DOHH2 (cell line): ENCODE measurements around the gene NFATC4.

Experiments used
- H3F3A ChIP-seq: fragments of 200-600 bp; sonication (generic), shearing (Covaris generic); 2 replicates; pipeline ENCODE4 v1.6.0; 2016; ENCODE audit warnings: antibody characterized with exemption, mild to moderate bottlenecking; ENCODE audit not compliant: control insufficient read depth, insufficient read depth
- H3K27ac ChIP-seq: fragments of 200-600 bp; sonication (generic); 2 replicates; pipeline ENCODE4 v1.5.1; 2014; ENCODE audit warnings: low read depth, mild to moderate bottlenecking, low read length, moderate library complexity
- H3K27me3 ChIP-seq: fragments of 200-600 bp; sonication (generic); 2 replicates; pipeline ENCODE4 v1.6.1; 2014; ENCODE audit warnings: mild to moderate bottlenecking, low read length, mixed read lengths; ENCODE audit not compliant: control insufficient read depth
- H3K36me3 ChIP-seq: fragments of 200-600 bp; sonication (generic); 2 replicates; pipeline ENCODE4 v1.6.1; 2014; ENCODE audit warnings: mild to moderate bottlenecking, low read length, moderate library complexity, mixed read lengths; ENCODE audit not compliant: control insufficient read depth
- H3K4me1 ChIP-seq: fragments of 200-600 bp; sonication (generic); 2 replicates; pipeline ENCODE4 v1.6.1; 2014; ENCODE audit warnings: mild to moderate bottlenecking, low read length, mixed read lengths; ENCODE audit not compliant: control insufficient read depth
- H3K4me2 ChIP-seq: fragments of 200-600 bp; sonication (generic); 2 replicates; pipeline ENCODE4 v1.6.0; 2014; ENCODE audit warnings: mild to moderate bottlenecking, low read length, moderate library complexity
- H3K4me3 ChIP-seq: fragments of 200-600 bp; sonication (generic); 2 replicates; pipeline ENCODE4 v1.5.1; 2014; ENCODE audit warnings: mild to moderate bottlenecking, low read length, mixed read lengths
- H3K79me2 ChIP-seq: fragments of 200-600 bp; sonication (generic); 2 replicates; pipeline ENCODE4 v1.6.1; 2014; ENCODE audit warnings: mild to moderate bottlenecking, low read length, mixed read lengths; ENCODE audit not compliant: control insufficient read depth
- H3K9me2 ChIP-seq: fragments of 200-600 bp; sonication (generic); replicated peaks from 2 replicates; pipeline ENCODE4 v1.6.1; 2014; ENCODE audit warnings: mild to moderate bottlenecking, low read length, mixed read lengths; ENCODE audit not compliant: control insufficient read depth
- H3K9me3 ChIP-seq: fragments of 200-600 bp; sonication (generic); 2 replicates; pipeline ENCODE4 v1.6.1; 2014; ENCODE audit warnings: antibody characterized with exemption, low read length, mixed read lengths; ENCODE audit not compliant: control insufficient read depth, insufficient read depth
- H4K20me1 ChIP-seq: fragments of 200-600 bp; sonication (generic); 2 replicates; pipeline ENCODE4 v1.6.0; 2014; ENCODE audit warnings: low read depth, mild to moderate bottlenecking, antibody characterized with exemption, low read length, moderate library complexity; ENCODE audit not compliant: control insufficient read depth, insufficient read depth
- CTCF ChIP-seq: fragments of 200-600 bp; sonication (generic); IDR thresholded peaks from one replicate; pipeline ENCODE4 v1.5.1; 2014; ENCODE audit warnings: antibody characterized with exemption, mild to moderate bottlenecking, low read depth, low read length; ENCODE audit not compliant: poor library complexity, severe bottlenecking
- EZH2phosphoT487 ChIP-seq: fragments of 200-600 bp; sonication (generic); IDR thresholded peaks from 2 replicates; pipeline ENCODE4 v1.6.1; 2017; ENCODE audit warnings: borderline replicate concordance, mild to moderate bottlenecking, antibody characterized with exemption, low read length, moderate library complexity, mixed read lengths

Gene NFATC4

GRCh38 chr14:24367514-24368211 lies at the start of gene NFATC4:
Gene NFATC4, plus strand, starts transcription at chr14:24368184. Its CDS starts 157 bp downstream, at chr14:24368341.
- TF ChIP-seq CTCF (no peak), EZH2phosphoT487 (no peak)
- H3K9me3 ChIP-seq, result no peaks in the 10 kb centered on the region
- H3K79me2 ChIP-seq, result peaks cover 14% of the 10 kb centered on the region

DNA sequence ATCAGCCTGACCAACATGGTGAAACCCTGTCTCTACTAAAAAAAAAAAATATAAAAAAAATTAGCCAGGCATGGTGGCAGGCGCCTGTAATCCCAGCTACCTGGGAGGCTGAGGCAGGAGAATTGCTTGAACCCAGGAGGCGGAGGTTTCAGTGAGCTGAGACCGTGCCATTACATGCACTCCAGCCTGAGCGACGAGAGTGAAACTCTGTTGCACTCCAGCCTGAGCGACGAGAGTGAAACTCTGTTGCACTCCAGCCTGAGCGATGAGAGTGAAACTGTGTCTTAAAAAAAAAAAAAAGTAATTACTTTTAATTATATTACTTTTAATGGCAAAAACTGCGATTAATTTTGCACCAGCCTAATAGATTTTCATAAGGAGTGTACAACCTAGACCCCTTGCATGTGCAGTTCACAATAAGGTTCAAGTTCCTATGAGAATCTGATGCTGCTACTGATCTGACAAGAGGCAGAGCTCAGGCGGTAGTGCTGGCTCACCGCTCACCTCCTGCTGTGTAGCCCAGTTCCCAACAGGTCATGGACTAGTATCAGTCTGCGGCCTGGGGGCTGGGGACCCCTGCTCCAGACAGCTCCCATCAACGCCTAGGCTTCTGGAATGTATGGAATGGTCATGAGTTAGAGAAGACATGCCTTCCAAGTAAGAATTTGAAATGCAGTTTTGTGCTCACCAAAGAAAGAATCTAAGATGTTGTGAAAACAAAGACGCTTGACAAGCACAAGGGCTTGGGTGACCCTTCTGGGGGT lies 46.6 kb upstream of the NFATC4 start:
- Histone ChIP-seq H3K4me2 (no peak overlapping the region), H3K4me3 (no peak overlapping the region), H3K9me2 (no peaks in the 10 kb centered on the region), H3K4me1 (no peaks in the 10 kb centered on the region), H3K27ac (no peak overlapping the region), H3K27me3 (peaks cover 15% of the 10 kb centered on the region), H3K9me3 (no peaks in the 10 kb centered on the region), H3F3A (0 out of 2 replicates have a peak, but pooled peaks cover 5% of the 10 kb centered on the region), H4K20me1 (no peaks in the 10 kb centered on the region), H3K36me3 (no peaks in the 10 kb centered on the region), H3K79me2 (no peaks in the 10 kb centered on the region)
- no peak for TF ChIP-seq EZH2phosphoT487
- no peak for TF ChIP-seq CTCF

More at GRCh38 chr14:24367514-24368211, at the start of gene NFATC4:
- Histone ChIP-seq H4K20me1 (no peaks in the 10 kb centered on the region), H3K27ac (peak within 1 kb of the TSS; percentile 90), H3F3A (0 out of 2 replicates have a peak, but pooled peaks cover 6% of the 10 kb centered on the region), H3K4me3 (peak within 1 kb of the TSS; percentile 88), H3K27me3 (no peaks in the 10 kb centered on the region), H3K4me1 (peaks cover 44% of the 10 kb centered on the region), H3K9me2 (no peaks in the 10 kb centered on the region), H3K36me3 (peaks cover 27% of the 10 kb centered on the region), H3K4me2 (peak within 1 kb of the TSS; percentile 87)

DNA sequence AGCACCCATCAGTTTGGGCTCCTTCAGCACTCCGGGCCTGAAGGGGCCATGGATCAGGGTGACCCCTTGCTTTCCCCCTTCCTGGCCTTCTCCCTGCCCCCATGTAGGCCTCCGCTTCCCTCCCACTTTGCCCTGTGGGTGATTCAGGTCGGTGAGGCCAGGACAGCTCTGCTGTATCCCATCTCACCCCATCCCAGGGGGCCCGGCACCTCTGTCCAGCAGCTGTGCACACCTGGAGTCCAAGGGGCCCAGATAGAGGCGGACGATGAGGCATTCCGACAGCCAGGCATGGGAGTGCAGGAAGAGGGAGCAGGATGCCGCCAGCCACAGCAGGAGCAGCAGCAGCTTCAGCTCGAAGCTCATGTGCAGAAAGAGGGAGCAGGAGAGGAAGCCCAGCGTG lies 45.3 kb upstream of the NFATC4 start:
- no peaks in the 10 kb centered on the region for H4K20me1 ChIP-seq
- no peaks in the 10 kb centered on the region for H3K36me3 ChIP-seq
- no peaks in the 10 kb centered on the region for H3K79me2 ChIP-seq
- peaks cover 6% of the 10 kb centered on the region for H3K4me1 ChIP-seq
- H3K27me3 ChIP-seq, result peaks cover 15% of the 10 kb centered on the region
- 0 out of 2 replicates have a peak, but pooled peaks cover 3% of the 10 kb centered on the region for H3F3A ChIP-seq
- no peak overlapping the region for H3K4me2 ChIP-seq
- no peaks in the 10 kb centered on the region for H3K9me3 ChIP-seq
- TF ChIP-seq CTCF (no peak), EZH2phosphoT487 (no peak)
- H3K27ac ChIP-seq, result no peak overlapping the region
- no peak overlapping the region for H3K4me3 ChIP-seq
- no peaks in the 10 kb centered on the region for H3K9me2 ChIP-seq
